Pancreas (tissue), 10 donors: Measurements from ENCODE around the gene ATG10. TPM values are rescaled to one million over a fixed set of nuclear protein-coding genes. Genes with fewer than 3 reads are reported as not detected.

Experiments
- ATAC-seq, 4 donors: fragments of 200-7000 bp; cut with Tn5 transposase; one replicate each; pipeline versions ENCODE4 v1.8.0 to v1.9.1; 2020; ENCODE audit warnings: mild to moderate bottlenecking in 4 of 4, moderate library complexity in 4 of 4
- DNase-seq, 6 donors: peaks; one replicate each; pipeline ENCODE4 v3.0.0-alpha.2; 2020
- FAIRE-seq: peaks from 2 replicates; lab custom pipeline; 2012; peaks lifted over from hg19 to GRCh38; lab: Jason Lieb, UNC
- H3K27ac ChIP-seq, 4 donors: fragments of 200-600 bp; sonication (generic); 1 replicate in 3 of 4; 2 replicates in 1 of 4; pipeline versions ENCODE4 v1.5.0 to v1.8.0; 2020
- H3K27me3 ChIP-seq, 4 donors: fragments of 200-600 bp; one replicate each; pipeline ENCODE4 v1.8.0; 2021
- H3K36me3 ChIP-seq, 3 donors: fragments of 200-600 bp; sonication (generic) in 1 of 3; one replicate each; pipeline versions ENCODE4 v1.5.0 to v1.8.0; 2020 to 2021
- H3K4me1 ChIP-seq, 3 donors: fragments of 200-600 bp; one replicate each; pipeline ENCODE4 v1.8.0; 2021
- H3K4me3 ChIP-seq, 4 donors: fragments of 200-600 bp; sonication (generic) in 2 of 4; one replicate each; pipeline versions ENCODE4 v1.5.0 to v1.8.0; 2020 to 2021
- H3K9me3 ChIP-seq, 4 donors: fragments of 200-600 bp; one replicate each; pipeline ENCODE4 v1.8.0; 2021
- WGBS, 2 donors: extraction: QIAGEN DNeasy Blood & Tissue Kit; methylation state at CpG; one replicate each; pipeline ENCODE4 v1.1.7; 2013; 5-methylcytosine and 5-hydroxymethylcytosine counted together
- intact Hi-C, 3 donors: fragments of 100-400 bp; cut with DNase I; formaldehyde crosslinking; loops; one replicate each; pipeline versions ENCODE4 v1.11.1 to v1.14.2; 2022
- polyA plus RNA-seq, 2 donors: library from polyadenylated mRNA; stranded (reverse); fragments of 200-250 nt; gene quantifications; one replicate each; pipeline ENCODE4 v1.2.3, GENCODE V29; 2013
- total RNA-seq, 6 donors: library from RNA; stranded (reverse); fragmentation: NEBNext Ultra II Directional in 4 of 6; extraction: Animal tissue kit (Norgen Biotek cat#: 25700) in 4 of 6; gene quantifications; one replicate each; pipeline versions ENCODE4 v1.2.1 to v1.2.4, GENCODE V29; 2021 to 2023
- TF ChIP-seq, protein P1 (sequence below), 4 donors: fragments of 200-600 bp; sonication (generic) in 3 of 4; IDR thresholded peaks; one replicate each; pipeline versions ENCODE4 v1.5.0 to v1.8.0; 2021; ENCODE audit warnings: antibody characterized with exemption in 4 of 4
- donor health status: healthy with polysubstance abuse.
- donor health status: DM: no; HTN: no; CAD: no; lungs with moderate emphysema.
- donor health status: DM: no; HTN: no; CAD: no.
- donor health status: control.
- donor health status: control.
- donor health status: Bipolar disorder and iron deficiency.
- donor health status: DM: yes; HTN: yes; CAD: no.
- donor health status: DM: no; HTN: no; CAD: no.
- donor health status: DM: no; HTN: no; CAD: no.
- donor health status: DM: yes; HTN: yes; CAD: no.

ATG10 gene
- total and polyA plus RNA-seq, 8 donors = 3.3 to 5.2 (median 3.5) TPM

DNA sequence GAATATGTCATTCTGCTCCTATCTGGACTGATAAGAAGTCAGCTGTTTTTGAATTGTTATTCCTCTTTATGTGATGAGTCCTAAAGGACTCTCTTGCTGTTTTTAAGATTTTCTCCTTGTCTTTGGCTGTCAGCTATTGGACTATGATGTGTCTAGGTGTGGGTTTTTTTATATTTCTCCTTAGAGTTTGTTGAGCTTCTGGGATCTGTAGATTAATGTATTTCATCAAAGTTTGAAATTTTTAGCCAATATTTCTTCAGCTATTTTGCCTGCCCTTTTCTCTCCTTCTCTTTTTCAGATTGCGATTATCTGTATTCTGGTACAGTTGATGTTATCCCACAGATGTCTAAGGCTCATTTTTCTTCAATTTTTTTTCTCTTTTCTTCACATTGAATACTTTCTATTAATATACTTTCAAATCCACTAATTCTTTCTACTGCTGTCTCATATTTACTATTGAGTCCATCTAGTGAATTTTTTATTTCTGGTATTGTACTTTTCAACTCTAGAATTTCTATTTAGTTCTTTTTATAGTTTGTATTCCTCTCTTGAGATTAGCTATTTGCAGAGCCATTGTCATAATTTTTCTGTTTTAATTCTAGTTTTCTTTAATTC is 275.2 kb downstream of the ATG10 start:
- Histone ChIP-seq H3K27ac (no peak overlapping the region), H3K4me1 (no peaks in the 10 kb centered on the region), H3K27me3 (no peaks in the 10 kb centered on the region), H3K36me3 (no peaks in the 10 kb centered on the region), H3K9me3 (no peaks in the 10 kb centered on the region), H3K4me3 (no peak overlapping the region)
- ATAC-seq (no peak), DNase-seq (no peak), FAIRE-seq (no peak)
- WGBS, 2 donors = 95 to 100% methylated on average over 1 of the region's 1 CpG
- TF ChIP-seq, protein P1, sequence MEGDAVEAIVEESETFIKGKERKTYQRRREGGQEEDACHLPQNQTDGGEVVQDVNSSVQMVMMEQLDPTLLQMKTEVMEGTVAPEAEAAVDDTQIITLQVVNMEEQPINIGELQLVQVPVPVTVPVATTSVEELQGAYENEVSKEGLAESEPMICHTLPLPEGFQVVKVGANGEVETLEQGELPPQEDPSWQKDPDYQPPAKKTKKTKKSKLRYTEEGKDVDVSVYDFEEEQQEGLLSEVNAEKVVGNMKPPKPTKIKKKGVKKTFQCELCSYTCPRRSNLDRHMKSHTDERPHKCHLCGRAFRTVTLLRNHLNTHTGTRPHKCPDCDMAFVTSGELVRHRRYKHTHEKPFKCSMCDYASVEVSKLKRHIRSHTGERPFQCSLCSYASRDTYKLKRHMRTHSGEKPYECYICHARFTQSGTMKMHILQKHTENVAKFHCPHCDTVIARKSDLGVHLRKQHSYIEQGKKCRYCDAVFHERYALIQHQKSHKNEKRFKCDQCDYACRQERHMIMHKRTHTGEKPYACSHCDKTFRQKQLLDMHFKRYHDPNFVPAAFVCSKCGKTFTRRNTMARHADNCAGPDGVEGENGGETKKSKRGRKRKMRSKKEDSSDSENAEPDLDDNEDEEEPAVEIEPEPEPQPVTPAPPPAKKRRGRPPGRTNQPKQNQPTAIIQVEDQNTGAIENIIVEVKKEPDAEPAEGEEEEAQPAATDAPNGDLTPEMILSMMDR (IDR thresholded peaks at IDR 0.05) = no peak
- intact Hi-C loops = no loop called here

DNA sequence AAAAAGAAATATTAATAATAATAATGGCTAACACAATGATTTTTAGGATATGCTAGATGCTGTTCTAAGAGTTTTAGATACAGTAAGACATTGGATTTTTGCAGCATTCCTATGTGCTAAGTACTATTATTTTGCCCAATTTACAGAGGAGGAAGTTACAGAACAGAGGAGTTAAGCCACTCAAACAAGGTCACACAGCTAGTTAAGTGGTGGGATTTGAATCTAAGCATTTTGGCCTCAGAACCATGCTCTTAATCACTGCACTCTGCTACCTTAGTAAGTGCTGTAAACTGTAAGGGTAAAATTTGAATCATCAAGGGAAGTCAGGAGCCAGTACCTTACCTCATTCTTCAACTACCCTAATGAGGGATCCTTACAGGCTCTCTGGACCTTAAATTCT is 280.9 kb downstream of the ATG10 start:
- intact Hi-C loops = no loop called here
- no peaks in the 10 kb centered on the region for H3K9me3 ChIP-seq
- no peak for DNase-seq
- no peaks in the 10 kb centered on the region for H3K36me3 ChIP-seq
- no peak overlapping the region for H3K27ac ChIP-seq
- H3K4me1 ChIP-seq = no peaks in the 10 kb centered on the region
- TF ChIP-seq, protein P1 (IDR thresholded peaks at IDR 0.05) = no peak
- H3K27me3 ChIP-seq = no peaks in the 10 kb centered on the region
- no peak for FAIRE-seq
- no peak overlapping the region for H3K4me3 ChIP-seq
- no peak for ATAC-seq

DNA sequence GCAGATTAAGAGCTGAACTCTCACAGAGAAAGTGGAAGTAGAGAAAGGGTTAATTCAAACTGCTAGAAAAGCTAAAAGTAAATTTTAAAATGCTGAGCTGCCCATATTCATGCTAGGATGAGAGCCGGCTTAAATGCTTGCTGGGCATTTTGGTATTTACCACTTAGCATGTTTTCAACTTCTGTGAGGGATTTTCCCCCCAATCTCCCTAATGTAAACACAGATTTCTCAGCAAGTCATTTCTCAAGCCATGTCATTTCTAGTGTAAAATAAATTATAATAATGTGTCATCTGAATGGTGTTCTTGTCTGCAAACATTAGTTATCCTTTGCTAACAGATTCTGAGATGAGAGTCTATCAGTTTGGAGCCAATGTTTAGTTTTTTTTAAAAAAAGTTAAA is 284.0 kb downstream of the ATG10 start:
- Histone ChIP-seq H3K27me3 (no peaks in the 10 kb centered on the region), H3K4me3 (no peak overlapping the region), H3K36me3 (no peaks in the 10 kb centered on the region), H3K27ac (no peak overlapping the region), H3K9me3 (no peaks in the 10 kb centered on the region), H3K4me1 (no peaks in the 10 kb centered on the region)
- intact Hi-C loops = no loop called here
- TF ChIP-seq, protein P1 (IDR thresholded peaks at IDR 0.05) = no peak
- ATAC-seq (peak in 2 of 4 donors; percentile 21 to 55), DNase-seq (no peak), FAIRE-seq (no peak)
- WGBS, 2 donors = 56 to 69% methylated on average over 1 of the region's 1 CpG

DNA sequence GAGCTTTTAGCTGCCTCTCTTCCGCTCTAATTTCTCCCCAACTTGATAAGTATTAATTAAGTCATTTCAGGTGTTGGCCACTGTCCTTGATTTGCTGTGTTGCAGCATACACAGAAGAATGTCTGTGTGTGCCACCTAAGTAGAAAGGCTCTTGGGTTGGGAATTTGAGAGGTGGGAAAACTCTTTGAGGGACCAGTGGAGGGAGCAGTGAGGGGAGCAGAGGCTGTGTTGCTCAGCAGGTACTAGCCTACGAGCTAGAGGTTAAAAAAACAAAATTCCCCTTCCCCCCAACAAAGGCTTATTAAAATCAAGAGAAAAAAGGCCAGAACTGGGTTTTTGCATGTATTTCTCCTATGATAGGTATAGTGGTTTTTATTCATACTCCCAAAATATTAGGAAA is 285.4 kb downstream of the ATG10 start:
- WGBS, 2 donors = 89 to 90% methylated on average over 2 of the region's 2 CpGs
- DNase-seq (no peak), FAIRE-seq (no peak), ATAC-seq (no peak)
- intact Hi-C loops = no loop called here
- H3K9me3 ChIP-seq = no peaks in the 10 kb centered on the region
- no peaks in the 10 kb centered on the region for H3K27me3 ChIP-seq
- H3K27ac ChIP-seq = no peak overlapping the region
- no peaks in the 10 kb centered on the region for H3K36me3 ChIP-seq
- H3K4me1 ChIP-seq = no peaks in the 10 kb centered on the region
- no peak overlapping the region for H3K4me3 ChIP-seq
- TF ChIP-seq, protein P1 (IDR thresholded peaks at IDR 0.05) = no peak

DNA sequence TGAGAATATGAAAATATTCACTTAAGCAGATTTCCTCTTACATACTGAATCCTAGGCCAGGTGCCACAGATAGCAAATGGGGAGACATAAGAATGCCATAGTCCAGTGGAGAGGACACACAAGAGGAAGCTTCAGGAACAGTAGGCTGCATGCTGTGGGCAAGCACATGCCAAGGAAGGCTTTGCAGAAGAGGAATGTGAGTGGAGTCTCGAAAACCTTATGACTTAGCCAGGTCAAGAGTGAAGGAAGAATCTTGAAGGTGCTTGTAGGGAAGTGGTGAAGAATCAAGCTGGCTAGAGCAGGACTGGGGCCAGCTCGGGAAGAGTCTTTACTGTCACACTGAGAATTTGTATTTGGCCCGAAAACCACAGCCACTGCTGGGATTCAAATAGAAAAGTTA is 285.9 kb downstream of the ATG10 start:
- no peaks in the 10 kb centered on the region for H3K36me3 ChIP-seq
- TF ChIP-seq, protein P1 (IDR thresholded peaks at IDR 0.05) = no peak
- ATAC-seq (peak in 1 of 4 donors; percentile 15), FAIRE-seq (no peak), DNase-seq (no peak)
- no peaks in the 10 kb centered on the region for H3K9me3 ChIP-seq
- no peak overlapping the region for H3K27ac ChIP-seq
- intact Hi-C loops = no loop called here
- H3K4me3 ChIP-seq = no peak overlapping the region
- WGBS, 2 donors = 80 to 91% methylated on average over 3 of the region's 3 CpGs
- H3K4me1 ChIP-seq = no peaks in the 10 kb centered on the region
- H3K27me3 ChIP-seq = no peaks in the 10 kb centered on the region
